C1 segment of cervical spinal cord (tissue), 14 donors: ENCODE results near the gene C6orf89.

Experiments used
- DNase-seq, 14 donors: peaks; one replicate each; lab custom pipeline; 2025; lab: John Stamatoyannopoulos, UW

The C6orf89 gene, protein sequence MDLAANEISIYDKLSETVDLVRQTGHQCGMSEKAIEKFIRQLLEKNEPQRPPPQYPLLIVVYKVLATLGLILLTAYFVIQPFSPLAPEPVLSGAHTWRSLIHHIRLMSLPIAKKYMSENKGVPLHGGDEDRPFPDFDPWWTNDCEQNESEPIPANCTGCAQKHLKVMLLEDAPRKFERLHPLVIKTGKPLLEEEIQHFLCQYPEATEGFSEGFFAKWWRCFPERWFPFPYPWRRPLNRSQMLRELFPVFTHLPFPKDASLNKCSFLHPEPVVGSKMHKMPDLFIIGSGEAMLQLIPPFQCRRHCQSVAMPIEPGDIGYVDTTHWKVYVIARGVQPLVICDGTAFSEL

DNA sequence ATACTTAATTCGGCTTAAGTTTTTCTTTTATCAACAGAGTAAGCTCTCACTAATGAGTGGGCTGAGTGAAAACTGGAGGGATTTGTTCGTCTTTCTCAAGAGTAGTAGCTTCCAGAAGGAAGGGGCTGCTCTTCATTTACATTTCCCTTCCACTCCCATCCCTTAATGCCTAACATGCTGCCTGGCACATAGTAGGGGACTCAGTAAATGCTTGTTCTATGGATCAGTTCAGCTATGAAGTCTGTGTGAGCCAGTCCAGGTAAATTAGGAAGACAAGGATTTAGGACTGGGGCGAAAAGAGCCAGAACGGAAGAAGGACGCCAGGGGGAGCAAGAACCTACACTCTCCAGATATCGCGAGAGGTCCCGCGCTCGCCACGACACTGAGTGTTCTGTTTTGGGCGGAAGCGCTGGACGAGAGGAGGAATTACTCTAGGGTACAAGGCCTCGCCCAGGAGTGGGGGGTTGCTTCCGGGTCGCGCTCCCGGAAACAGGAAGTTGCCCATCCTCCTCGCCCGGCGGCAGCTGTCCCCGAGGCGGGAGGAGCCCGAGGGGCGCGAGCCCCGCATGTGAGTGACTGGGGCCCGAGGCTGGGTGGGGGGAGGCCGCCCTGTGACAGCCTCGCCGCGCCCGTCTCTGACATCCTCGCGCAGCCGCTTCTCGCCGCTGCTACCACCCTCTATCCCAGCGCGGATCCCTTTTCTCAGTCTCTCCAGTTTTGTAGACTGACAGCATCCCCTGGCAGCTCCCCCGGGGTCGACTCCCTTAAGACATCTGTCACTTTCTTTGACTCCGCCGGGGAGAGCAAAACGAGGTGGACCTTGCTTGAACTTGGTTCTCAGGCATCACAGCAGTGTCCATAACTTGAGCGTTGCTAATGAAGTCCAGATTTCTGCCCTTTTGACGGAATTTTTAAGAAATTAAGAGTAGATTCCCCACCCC lies at the start of gene C6orf89:
TSS of gene C6orf89 (plus strand) at position 492 of the 941 bp plus-strand sequence. CDS start 13,493 bp downstream, outside the sequence.
- peak; percentile 69 to 98 (median 96) for DNase-seq

DNA sequence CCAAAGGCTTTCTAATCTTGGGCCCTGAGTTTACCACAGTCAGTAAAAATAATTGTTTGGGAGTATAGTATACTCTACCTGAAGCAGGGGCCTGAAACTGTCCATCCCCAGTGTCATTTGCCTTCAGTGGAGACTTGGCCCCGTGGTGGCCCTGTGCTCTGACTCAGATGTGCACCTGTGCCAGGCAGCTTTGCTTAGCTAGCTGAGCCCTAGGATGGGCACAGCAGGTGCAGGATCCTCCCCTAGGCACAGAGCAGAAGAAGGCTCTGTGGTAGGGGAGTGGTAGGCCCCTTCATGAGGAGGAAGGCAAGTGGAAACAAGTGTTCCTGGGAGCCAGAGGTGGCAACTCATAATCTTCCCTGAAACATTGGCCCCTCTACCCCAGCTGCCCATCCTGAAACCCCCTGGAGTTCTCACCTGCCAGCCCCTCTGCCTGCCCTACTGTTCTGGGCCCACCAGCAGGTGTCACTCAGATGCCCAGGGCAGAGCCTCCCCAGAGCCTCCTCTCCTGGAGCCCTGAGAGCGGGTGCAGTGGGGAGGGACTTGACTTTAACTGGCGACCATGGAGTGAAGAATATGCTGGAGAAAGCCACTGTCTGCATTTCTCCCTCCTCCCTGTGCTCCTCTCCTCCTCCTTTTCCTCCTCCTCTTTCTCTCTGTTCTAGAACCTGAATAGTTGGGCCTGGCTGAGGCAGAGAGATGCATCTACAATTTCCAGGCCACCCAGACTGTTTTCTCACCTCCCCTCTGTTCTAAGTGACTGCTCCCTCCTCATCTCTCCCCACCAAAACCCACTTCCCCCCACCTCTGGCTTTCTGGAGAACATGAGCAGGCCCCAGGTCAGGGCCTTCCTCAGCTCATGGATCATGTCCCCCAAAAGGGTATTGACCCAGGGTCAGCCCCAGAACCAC lies 49.4 kb upstream of the C6orf89 start:
- DNase-seq, result no peak

DNA sequence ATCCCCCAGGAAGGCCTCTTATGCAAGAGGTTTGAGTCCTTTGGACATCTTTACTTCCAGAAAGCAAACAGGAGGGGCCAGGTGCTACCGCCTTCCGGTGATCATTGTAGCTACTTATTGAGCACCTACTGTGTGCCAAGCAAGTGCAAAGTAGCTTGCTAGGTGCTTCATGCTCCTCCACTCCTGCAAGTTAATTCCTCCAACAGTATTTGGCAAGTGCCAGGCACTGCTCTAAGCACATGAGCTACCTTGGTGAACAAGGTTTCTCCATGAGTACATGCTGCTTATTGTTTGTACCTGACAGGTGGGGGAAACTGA lies 48.8 kb upstream of the C6orf89 start:
- no peak for DNase-seq

DNA sequence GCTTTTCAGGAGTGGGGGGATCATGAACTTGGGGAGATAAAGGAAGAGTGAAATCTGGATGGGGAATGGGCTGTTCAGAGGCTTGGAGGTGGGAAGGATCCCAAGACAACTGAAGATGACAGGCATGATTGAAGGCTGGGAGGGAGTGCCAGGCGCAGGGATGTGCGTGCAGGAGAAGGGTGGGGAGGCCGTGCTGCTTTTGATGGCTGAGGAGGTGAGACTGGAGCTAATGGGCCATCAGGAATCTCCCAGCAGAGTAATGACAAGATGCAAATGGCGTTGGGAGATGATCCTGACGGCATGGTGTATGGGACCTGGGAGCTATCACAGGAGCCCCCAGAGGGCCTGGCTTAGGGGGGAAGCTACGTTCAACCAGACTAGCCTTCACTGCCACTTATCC lies 48.1 kb upstream of the C6orf89 start:
- no peak for DNase-seq

DNA sequence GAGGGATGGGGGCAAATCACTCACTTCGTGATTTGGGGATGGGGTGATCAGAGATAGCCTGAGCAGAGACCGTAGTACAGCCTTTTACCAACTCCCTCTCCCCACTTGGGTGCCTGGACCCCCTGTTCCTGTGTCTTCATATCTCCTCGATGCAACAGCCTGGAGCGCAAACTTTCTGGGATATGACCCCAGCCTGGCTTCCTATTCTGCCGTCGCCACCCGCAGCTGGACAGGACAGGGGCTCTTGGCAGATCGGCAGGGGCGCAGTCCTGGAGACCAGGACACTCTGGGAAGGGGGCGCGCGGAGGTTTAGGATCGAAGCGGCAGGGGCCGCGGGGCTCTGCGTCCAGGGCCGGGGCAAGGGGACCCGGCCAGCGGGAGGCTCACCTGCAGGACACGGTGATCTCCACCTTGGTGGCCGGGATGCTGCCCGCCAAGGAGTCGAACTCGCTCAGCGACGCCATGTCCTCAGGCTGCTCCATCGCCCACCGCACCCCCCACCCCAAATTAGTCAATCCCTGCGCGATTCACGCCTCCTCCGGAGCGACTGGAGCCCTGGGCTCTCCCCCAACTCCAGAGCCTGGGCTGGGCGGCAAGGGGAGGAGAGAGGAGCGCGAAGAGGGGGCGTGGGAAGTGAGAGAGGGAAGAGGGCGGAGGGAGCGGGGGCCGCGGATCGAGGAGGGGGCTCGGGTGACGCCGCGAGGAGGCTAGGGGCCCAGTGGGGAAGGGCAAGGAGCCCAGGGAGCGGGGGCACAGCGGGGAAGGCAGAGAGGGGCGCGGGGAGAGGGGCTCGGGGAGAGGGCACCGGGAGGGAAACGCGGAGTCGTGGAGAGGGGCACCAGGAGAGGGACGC lies 46.6 kb upstream of the C6orf89 start, which contains the start of gene CPNE5:
TSS of gene CPNE5 (minus strand) at position 549 of the 853 bp plus-strand sequence. CDS start at position 482, 67 bp downstream.
- DNase-seq, result no peak

DNA sequence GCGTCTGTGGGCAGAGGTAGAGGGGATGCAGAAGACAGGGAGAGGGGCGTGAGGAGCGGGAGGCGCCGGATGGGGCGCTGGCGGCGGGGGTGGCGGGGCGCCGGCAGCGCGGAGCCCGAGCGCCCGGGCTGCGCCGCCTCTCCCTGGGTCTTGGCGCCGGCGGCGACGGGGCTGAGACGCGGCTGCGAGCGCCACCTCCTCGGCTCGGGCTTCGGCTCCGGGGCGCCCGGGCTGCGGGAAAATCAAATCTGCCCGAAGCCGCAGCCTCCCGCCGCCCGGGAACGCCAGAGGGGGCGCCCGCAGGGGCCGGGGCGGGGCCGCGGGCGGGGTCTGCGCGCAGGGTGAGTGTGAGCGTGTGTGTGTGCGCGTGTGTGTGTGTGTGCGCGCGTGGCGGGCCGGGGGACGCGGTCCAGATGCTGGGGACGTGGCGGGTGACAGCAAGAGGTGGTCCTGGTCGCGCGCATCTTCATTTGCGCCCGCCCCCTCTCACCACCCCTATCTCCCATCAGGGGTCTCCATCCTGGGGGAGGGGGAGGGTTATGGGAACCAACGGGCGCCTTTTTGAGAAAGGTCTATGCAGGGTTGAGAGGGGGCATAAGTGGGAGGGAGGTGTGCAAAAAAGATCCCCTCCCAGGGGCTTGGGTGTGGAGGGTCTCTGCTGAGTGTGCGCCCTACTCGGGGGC lies 45.9 kb upstream of the C6orf89 start:
- DNase-seq, result peak in 4 of 14 donors; percentile 27 to 40 (median 32)

DNA sequence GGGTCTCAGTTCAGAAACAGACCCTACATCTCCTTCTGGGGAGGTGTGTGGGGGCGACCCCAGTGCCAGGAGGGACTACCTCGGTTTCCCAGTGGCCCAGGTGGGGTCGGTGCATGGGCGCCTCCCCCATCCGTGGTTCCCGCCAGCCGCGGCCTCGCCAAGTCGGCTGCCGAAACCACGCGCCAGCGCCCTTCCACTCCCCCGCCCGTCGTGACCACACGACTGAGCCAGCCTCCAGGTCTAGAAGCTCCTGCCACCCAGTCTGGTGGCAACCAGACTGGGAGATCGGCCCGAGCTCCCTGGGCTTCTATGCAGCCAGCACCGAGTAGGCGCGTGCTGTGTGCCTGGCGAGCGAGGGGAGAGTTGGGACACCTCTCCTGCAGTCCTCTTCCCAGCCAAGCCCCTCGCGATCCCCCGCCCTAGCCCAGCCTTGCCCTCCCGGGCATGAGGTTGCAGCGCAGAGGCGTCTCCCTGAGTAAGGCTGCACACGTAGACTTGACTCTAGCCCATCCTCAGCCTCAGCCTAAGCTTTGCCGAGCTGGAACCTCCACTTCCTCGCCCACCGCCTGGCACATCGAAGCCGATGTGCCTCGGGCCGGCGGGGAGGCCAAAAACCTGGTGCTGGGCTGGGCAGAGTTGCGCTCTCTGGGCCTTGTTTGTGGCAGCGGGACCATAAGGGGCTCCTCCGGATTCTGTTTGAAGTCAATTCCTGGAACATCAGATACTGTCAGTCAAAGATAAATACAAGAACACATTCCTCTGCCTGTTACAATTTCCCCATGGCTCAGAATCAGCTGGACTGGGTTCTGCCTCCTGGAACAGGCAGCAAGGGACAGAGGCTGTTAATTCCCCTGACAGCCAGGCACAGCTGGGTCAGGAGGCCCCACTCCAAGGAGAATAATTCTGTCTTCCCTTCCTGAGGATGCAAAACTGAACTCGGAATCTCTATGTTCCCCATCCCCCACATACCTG lies 45.0 kb upstream of the C6orf89 start:
- DNase-seq, result peak in 2 of 14 donors; percentile 36 to 56

DNA sequence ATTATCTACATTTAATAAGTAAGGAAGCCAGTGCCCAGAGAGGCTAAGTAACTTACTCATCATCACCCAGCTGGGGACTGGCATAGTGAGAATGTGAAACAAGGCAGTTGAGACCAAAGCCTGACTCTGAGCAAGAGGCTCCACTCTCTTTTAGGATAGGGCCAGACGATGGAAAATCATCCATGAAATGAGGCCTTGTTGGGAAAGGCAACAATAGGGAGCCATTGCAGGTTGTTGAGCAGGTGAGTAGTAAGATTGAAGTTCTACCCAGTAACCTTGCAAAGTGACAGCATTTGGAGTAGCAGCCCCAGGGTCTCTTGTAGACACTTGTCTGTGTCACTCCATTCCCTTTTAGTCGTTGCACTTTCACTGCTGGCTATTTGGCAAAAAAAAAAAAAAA lies 44.0 kb upstream of the C6orf89 start:
- no peak for DNase-seq

DNA sequence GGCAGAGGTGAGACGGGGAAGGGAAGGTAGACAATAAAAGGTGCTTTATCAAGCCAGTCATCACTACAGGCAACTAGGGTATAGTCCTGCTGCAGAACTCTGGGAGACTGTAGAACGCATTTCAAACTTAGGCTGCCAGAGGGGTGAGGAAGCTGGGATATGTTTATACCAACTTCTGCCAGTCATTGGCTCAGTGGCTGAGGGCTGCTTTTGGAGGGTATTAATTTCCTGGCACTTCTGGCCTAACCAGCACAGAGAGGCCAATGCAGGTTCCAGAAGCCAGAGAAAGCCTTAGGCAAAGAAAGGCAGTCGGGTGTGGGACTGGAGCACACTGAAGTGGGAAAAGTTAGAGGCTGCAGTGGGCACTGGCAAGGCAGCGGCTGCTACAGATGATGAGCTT lies 42.6 kb upstream of the C6orf89 start:
- DNase-seq, result no peak

DNA sequence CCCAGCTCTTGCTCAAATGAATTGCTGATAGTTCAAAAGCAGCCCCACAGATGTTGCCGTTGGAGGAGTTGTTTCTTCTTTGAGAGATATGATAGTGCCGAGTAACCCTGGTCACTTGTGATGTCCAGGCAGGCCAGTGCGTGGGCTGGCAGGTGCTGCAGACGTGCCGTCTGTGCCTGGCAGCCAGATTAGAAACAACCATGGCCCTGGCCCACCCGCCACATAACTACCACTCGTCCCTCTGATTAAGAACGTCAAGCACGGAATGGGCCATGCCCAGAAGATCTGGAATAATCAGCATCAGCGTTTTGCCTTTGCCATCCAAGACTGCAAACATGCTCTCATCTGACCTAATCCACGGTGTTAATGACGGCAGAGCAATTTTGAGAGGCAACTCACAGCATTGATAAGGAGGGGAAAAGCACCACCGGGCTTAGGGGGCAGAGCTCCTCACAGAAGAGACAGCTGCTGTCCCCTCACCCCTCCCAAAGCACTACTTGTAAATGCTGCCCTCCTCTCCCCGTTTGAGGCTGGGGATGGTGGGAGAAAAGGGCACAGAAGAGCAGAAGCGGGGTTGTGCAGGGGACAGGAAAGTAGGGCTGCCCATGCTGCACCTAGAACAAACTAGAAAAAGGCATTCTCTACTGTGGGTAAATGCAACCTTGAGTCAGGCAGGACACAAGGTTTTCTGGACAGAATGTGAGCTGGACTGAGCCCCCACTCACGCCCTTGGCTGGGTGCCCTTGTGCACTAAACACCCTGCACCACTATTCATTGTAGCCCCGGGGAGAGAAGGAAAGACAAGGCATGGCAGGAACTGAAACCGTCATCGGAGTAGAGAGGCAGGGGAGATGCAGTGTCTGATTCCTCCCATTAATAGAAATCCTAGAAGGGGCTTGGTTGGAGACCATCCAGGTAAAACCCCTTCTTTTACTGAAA lies 41.3 kb upstream of the C6orf89 start:
- no peak for DNase-seq

DNA sequence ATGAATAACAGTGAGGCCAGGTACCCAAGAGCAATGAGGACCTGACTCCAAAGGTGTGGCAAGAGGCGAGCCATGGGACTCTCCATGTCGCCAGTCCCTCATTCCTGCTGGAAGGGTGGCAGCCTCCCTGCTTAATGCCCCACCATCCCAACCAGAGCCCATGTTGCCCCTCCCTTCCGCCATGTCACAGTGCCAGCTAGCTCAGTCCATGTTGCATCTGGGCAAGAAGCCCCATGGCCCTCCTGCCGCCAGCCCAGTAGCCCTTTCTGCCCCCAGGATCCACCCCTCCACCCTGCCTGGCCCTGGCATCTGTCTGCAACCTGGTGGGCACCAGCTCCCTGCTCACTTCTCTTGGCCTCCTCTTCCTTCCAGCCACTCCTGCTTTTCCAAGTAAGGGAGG lies 40.5 kb upstream of the C6orf89 start:
- no peak for DNase-seq

DNA sequence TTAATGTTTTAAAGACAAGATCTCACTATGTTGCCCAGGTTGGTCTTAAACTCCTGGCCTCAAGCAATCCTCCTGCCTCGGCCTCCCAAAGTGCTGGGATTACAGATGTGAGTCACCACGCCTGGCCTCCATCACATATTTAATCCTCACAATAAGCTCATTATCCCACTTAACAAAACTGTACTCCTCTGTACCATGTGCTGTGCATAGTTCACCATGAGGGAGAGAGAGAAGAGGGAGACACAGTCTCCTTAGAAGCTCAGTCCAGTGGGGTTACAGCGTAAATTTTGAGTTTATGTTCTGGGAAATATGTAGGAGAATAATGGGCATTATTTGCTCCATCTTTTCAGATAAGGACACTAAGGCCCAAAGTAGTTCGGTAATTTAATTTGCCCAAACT lies 38.6 kb upstream of the C6orf89 start:
- DNase-seq, result no peak

DNA sequence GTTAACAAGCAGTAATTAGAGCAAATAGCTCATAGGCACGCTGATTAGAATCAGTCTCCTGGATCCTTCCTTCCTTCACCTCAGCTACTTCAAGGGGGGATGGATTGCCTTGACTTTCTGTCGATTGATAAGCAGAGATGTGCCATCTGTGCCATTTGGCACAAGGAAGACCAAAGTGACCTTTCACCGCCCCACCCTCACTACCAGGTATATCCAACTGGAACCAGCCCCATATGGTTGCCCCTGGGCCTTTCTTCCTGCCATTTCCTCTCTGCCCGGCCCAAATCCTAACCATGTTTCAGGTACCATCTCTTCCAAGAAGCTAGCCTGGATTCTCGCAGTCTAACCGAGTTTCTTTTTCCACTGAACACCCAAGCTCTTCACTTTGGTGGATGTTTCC lies 37.8 kb upstream of the C6orf89 start:
- DNase-seq, result no peak

DNA sequence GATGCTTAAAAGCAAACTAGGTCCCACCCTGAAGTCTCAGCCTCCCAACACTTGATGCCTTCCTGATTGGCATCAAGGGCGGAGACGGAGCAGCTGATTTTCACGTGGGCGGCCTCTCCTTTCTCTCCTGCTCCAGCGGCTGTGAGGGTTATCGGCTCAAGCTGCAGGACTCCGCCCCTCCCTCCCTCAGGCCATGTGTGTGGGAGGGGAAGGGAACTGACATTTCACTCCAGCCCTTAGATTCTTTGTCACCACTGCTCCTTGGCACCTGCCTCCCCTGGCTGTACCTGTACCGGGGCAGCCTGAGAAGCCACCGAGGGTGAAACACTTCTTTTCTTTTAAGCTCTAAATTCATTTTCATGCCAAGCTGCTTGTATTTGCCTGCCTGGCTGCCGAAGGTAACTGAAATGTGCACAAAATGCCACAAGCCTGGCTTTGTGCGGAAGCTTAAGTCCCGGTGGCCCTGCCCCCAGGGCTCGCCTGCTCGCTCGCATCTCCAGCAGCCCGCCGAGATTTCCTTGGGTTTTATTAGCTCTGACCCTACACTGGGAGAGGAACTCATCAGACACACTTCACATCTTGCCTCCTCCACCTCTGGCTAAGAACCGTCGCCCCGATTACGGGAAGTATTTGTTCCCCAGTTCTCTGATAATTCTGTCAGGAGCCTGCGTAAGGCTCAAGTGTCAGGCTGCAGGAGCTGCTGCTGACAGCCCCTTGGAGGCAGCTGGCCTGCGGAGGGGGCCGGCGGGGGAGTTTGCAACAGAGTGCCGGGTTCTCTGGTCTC lies 36.9 kb upstream of the C6orf89 start:
- peak in 2 of 14 donors; percentile 23 to 30 for DNase-seq

DNA sequence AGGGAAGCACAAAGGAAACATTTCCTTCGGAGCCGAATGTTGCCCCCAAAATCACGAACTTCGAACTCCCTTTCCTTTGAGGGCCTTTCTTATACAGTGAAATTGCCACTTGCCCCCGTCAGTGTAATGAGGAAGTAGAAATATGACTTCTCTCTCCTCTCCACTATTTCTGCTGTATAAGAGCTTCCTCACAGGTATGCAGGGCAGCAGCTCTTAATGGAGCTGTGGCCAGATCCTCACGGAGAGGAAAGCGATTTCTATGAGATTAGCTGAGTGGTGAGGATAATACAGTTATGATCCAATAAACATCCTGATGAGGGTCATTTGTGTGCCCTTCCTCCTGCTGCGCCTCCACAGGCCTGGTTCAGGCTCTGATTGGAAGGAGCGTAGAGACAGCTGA lies 35.7 kb upstream of the C6orf89 start:
- DNase-seq, result no peak

DNA sequence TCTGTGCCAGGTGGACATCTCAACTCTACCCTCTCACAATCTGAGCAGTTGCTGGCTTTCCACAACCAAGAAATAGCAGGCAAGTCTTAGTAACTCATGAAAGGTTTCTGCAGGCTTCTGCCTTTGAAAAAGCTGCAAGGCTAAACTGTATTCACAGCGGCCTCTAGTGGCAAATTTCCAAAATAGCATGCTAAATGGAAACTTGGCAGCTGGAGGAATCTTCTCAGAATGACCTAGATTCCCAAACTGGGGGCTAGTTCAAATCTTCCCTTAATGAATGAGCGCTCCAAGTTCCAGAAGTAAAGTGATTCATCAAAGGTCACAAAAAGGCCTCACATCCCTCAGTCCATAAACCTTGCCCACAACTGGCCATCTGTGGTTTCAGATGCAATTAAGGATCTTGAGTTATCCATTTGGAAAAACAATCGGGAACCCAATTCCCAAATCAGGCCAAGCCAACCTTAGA lies 34.6 kb upstream of the C6orf89 start:
- DNase-seq, result peak in 9 of 14 donors; percentile 20 to 68 (median 37)

DNA sequence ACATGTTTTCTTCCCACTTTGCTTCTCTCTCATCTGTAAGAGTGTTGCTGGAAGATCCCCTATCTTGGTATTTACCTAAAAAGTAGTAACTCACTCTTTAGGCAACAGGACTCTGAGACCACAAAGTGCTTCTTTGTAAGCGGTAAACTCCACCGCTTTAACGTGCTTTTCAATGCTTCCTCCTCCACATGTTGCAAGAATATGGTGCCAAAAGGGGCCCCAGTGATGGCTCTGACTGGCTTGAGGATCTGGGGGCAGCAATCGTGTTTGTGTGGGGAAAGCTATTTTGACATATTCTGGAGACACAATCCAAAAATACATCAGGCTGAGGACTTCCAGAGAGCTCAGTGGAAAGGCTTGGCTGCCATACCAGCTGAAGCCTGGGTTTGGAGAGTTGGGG lies 34.1 kb upstream of the C6orf89 start:
- no peak for DNase-seq
